ENCODE results near the gene MTA2. TPM values are rescaled to one million over a fixed set of nuclear protein-coding genes. Genes with fewer than 3 reads are reported as not detected.
A peak's percentile ranks its signal among the peaks of the same experiment; 100 is the strongest.

MTA2 gene
- total RNA-seq, 2 experiments from 2014 or later: 167 to 172 TPM

DNA sequence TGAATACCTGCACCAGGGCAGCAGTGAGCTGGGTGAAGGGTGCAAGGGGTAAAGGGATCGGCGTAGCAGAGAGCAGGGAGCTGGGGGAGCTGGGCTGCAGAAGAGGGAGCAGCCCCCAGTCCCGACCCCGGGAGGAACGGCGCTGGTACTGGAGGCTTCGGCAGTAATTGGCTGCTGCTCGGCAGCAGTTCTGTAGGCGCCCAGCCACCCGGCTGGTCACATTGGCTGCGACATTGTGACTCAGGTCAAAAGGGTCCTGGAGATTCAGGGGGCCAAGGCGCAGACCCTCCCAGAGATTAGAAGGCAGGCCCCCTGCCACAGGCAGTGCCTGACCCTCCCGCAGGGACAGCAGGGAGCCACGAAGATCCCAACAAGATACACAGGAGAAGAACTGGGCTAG lies 25.8 kb downstream of the MTA2 start:
- H3K9me3 ChIP-seq (ENCODE audit: control insufficient read depth in 1 of 2, insufficient read depth in 1 of 2, low read length in 2 of 2): no peaks in the 10 kb centered on the region
- Mint-ChIP-seq H3K4me3 (peak overlapping the region; percentile 77), H3K36me3 (ENCODE audit: low read depth) (peaks cover 80% of the 10 kb centered on the region), H3K9me3 (no peaks in the 10 kb centered on the region), H3K27ac (peak overlapping the region; percentile 31), H3K4me1 (ENCODE audit: low read depth) (peaks cover 43% of the 10 kb centered on the region), H3K27me3 (no peaks in the 10 kb centered on the region)
- H3K4me1 ChIP-seq (ENCODE audit: insufficient read depth, low read length): peaks cover 36% of the 10 kb centered on the region
- no peak overlapping the region for H3K27ac ChIP-seq (ENCODE audit: low read depth in 1 of 2, low read length in 2 of 2)
- DNase-seq (no peak), ATAC-seq (ENCODE audit: poor library complexity) (no peak)
- ChIA-PET POLR2A (interaction anchor here (2.3 to 5.8 kb wide), 4 partner anchors 16 to 265 kb away, joined by 13 to 127 read pairs (median 28); partner anchors contain the start of genes C11orf98, CSKMT, GANAB and TUT1), CTCF (no interaction called here)
- H3K4me3 ChIP-seq (ENCODE audit: low read length): no peak overlapping the region
- no peaks in the 10 kb centered on the region for H3K27me3 ChIP-seq (ENCODE audit: control insufficient read depth in 1 of 2, insufficient read depth in 2 of 2, low read length in 2 of 2)
- intact Hi-C loops (cut with DNase I, micrococcal nuclease): loop anchor here in 1 of 2 experiments (2.0 kb wide), 1 partner anchor 15 kb away; the partner anchor contains the start of gene TUT1
- H3K36me3 ChIP-seq (ENCODE audit: insufficient read depth, low read length): peaks cover 56% of the 10 kb centered on the region
- TF ChIP-seq, protein P1, sequence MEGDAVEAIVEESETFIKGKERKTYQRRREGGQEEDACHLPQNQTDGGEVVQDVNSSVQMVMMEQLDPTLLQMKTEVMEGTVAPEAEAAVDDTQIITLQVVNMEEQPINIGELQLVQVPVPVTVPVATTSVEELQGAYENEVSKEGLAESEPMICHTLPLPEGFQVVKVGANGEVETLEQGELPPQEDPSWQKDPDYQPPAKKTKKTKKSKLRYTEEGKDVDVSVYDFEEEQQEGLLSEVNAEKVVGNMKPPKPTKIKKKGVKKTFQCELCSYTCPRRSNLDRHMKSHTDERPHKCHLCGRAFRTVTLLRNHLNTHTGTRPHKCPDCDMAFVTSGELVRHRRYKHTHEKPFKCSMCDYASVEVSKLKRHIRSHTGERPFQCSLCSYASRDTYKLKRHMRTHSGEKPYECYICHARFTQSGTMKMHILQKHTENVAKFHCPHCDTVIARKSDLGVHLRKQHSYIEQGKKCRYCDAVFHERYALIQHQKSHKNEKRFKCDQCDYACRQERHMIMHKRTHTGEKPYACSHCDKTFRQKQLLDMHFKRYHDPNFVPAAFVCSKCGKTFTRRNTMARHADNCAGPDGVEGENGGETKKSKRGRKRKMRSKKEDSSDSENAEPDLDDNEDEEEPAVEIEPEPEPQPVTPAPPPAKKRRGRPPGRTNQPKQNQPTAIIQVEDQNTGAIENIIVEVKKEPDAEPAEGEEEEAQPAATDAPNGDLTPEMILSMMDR (IDR thresholded peaks at IDR 0.05): no peak

DNA sequence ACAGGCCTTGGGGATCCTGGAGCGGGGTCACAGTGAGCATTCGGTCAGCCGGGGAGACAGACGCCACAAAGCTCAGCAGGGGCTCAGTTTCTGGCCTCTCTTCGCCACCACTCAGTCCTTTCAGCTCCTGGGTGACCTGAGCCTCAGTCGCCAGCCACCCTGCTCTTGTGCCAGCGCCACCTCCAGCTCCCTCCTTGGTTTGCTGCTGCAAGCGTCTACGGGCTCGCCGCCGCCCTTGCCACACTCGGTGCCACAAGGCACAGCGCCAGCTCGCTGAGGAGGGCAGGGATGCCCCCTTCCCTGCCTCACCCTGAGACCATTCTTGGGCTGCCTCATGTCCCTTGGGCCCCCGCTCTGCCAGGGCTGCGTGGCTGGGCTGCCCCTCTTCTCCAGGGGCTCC lies 26.5 kb downstream of the MTA2 start:
- ChIA-PET POLR2A (interaction anchor here (1.0 to 5.8 kb wide), 9 partner anchors 17 to 265 kb away, joined by 4 to 127 read pairs (median 18); partner anchors contain the start of genes C11orf98, CSKMT, GANAB and INTS5), CTCF (interaction anchor here (2.9 to 3.0 kb wide), 2 partner anchors 16 to 151 kb away, joined by 10 to 14 read pairs; partner anchors contain the start of gene TUT1)
- intact Hi-C loops (cut with DNase I, micrococcal nuclease): loop anchor here in 1 of 2 experiments (2.0 kb wide), 1 partner anchor 16 kb away; the partner anchor contains the start of gene TUT1
- peaks cover 60% of the 10 kb centered on the region for H3K36me3 ChIP-seq (ENCODE audit: insufficient read depth, low read length)
- H3K4me1 ChIP-seq (ENCODE audit: insufficient read depth, low read length): peaks cover 41% of the 10 kb centered on the region
- H3K27me3 ChIP-seq (ENCODE audit: control insufficient read depth in 1 of 2, insufficient read depth in 2 of 2, low read length in 2 of 2): no peaks in the 10 kb centered on the region
- H3K9me3 ChIP-seq (ENCODE audit: control insufficient read depth in 1 of 2, insufficient read depth in 1 of 2, low read length in 2 of 2): no peaks in the 10 kb centered on the region
- TF ChIP-seq, protein P1 (IDR thresholded peaks at IDR 0.05): no peak
- H3K4me3 Mint-ChIP-seq: peak overlapping the region; percentile 93
- peak overlapping the region; percentile 89 for H3K27ac Mint-ChIP-seq
- ATAC-seq (ENCODE audit: poor library complexity) (no peak), DNase-seq (no peak)
- peak overlapping the region in 1 of 2 donors; percentile 68 for H3K27ac ChIP-seq (ENCODE audit: low read depth in 1 of 2, low read length in 2 of 2)
- peak overlapping the region; percentile 82 for H3K4me3 ChIP-seq (ENCODE audit: low read length)
- no peaks in the 10 kb centered on the region for H3K9me3 Mint-ChIP-seq
- peaks cover 48% of the 10 kb centered on the region for H3K4me1 Mint-ChIP-seq (ENCODE audit: low read depth)
- no peaks in the 10 kb centered on the region for H3K27me3 Mint-ChIP-seq
- H3K36me3 Mint-ChIP-seq (ENCODE audit: low read depth): peaks cover 84% of the 10 kb centered on the region

DNA sequence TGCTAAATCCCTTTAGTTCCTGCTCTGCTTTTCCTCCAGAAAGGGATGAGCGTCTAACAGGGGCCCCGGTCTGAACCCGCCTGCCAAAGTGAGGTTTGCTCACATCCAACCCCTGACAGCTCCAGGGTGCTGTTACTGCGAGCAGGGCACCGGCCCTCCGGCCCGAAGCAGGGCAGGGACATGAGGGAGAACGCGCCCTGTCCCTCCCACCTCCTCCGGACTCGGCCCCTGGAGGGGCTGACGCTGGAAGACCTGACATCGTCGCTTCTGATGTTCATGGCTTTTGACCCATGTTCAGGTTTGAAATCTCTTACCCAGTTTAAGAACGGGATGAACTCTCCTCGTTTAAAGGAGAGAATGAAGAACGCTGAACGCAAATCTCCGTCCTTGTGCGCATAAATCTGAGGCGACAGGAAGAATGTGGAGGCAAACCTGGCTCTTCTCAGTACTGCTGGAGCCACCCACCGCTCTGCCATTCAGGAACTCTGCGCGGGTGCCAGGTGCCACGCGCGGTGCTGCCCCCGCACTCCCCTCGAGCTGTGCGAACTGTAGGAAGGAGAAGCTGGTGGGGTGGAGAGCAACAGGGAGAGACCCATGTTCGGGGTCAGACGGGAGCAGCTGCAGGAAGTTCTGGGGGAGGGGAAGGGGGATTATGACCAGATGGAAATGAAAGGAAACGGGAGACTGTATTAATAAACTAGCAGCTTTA lies 27.1 kb downstream of the MTA2 start:
- peaks cover 62% of the 10 kb centered on the region for H3K36me3 ChIP-seq (ENCODE audit: insufficient read depth, low read length)
- peak overlapping the region; percentile 93 for H3K4me3 Mint-ChIP-seq
- no peaks in the 10 kb centered on the region for H3K9me3 ChIP-seq (ENCODE audit: control insufficient read depth in 1 of 2, insufficient read depth in 1 of 2, low read length in 2 of 2)
- ATAC-seq (ENCODE audit: poor library complexity): peak; percentile 7
- H3K9me3 Mint-ChIP-seq: no peaks in the 10 kb centered on the region
- ChIA-PET POLR2A (interaction anchor here (0.6 to 5.8 kb wide), 50 partner anchors 9 to 1743 kb away, joined by 3 to 127 read pairs (median 5); partner anchors contain the start of genes AHNAK, B3GAT3, C11orf98 and CSKMT), CTCF (interaction anchor here (1.3 to 3.0 kb wide), 6 partner anchors 14 to 213 kb away, joined by 3 to 14 read pairs (median 10); partner anchors contain the start of genes TMEM179B and TUT1)
- peak overlapping the region; percentile 59 to 68 for H3K27ac ChIP-seq (ENCODE audit: low read depth in 1 of 2, low read length in 2 of 2)
- peaks cover 48% of the 10 kb centered on the region for H3K4me1 ChIP-seq (ENCODE audit: insufficient read depth, low read length)
- H3K36me3 Mint-ChIP-seq (ENCODE audit: low read depth): peaks cover 91% of the 10 kb centered on the region
- intact Hi-C loops (cut with DNase I, micrococcal nuclease): loop anchor here (1.0 to 2.0 kb wide), 2 partner anchors 16 to 17 kb away; partner anchors contain the start of gene TUT1 (in 2 of the 2)
- peak overlapping the region; percentile 82 for H3K4me3 ChIP-seq (ENCODE audit: low read length)
- no peaks in the 10 kb centered on the region for H3K27me3 Mint-ChIP-seq
- TF ChIP-seq, protein P1 (IDR thresholded peaks at IDR 0.05): no peak
- H3K27ac Mint-ChIP-seq: peak overlapping the region; percentile 89
- no peaks in the 10 kb centered on the region for H3K27me3 ChIP-seq (ENCODE audit: control insufficient read depth in 1 of 2, insufficient read depth in 2 of 2, low read length in 2 of 2)
- H3K4me1 Mint-ChIP-seq (ENCODE audit: low read depth): peaks cover 53% of the 10 kb centered on the region
- DNase-seq: peak in 3 of 14 experiments; percentile 24 to 46 (median 41)
